8988T (cell line): ENCODE results near the gene RPE65.
"Not testable (repeated sequence)": the region's sequence is repeated elsewhere in the genome, so short reads cannot be mapped to it uniquely, and the experiment has no call there.

Source experiments
- DNase-seq: peaks from one replicate; pipeline ENCODE4 v3.0.0; 2011

The RPE65 gene

GRCh38 chr1:68448365-68448764 is 1.4 kb downstream of the RPE65 start:
- no peak for DNase-seq

- no peak for DNase-seq
Observed at GRCh38 chr1:68445709-68446108, 4.0 kb downstream of the RPE65 start.

- DNase-seq: no peak
Observed at GRCh38 chr1:68442822-68443556, 6.8 kb downstream of the RPE65 start.

- DNase-seq: no peak
Observed at GRCh38 chr1:68442006-68442405, 7.7 kb downstream of the RPE65 start.

- no peak for DNase-seq
Observed at GRCh38 chr1:68438310-68438709, 11.4 kb downstream of the RPE65 start.

- no peak for DNase-seq
Observed at GRCh38 chr1:68433395-68433794, 16.4 kb downstream of the RPE65 start.

GRCh38 chr1:68431076-68431475 is 18.7 kb downstream of the RPE65 start:
- DNase-seq: no peak

- DNase-seq: no peak
Observed at GRCh38 chr1:68429233-68429808, 20.4 kb downstream of the RPE65 start.

- no peak for DNase-seq
Observed at GRCh38 chr1:68426594-68426993, 23.2 kb downstream of the RPE65 start.

- no peak for DNase-seq
Observed at GRCh38 chr1:68421350-68421749, 28.4 kb downstream of the RPE65 start.

- no peak for DNase-seq
Observed at GRCh38 chr1:68409426-68409825, 40.3 kb downstream of the RPE65 start.

- DNase-seq: no peak
Observed at GRCh38 chr1:68401506-68401905, 48.2 kb downstream of the RPE65 start.

GRCh38 chr1:68395575-68395974 is 54.2 kb downstream of the RPE65 start:
- DNase-seq: not testable (repeated sequence)

GRCh38 chr1:68392474-68392873 is 57.3 kb downstream of the RPE65 start:
- not testable (repeated sequence) for DNase-seq

- not testable (repeated sequence) for DNase-seq
Observed at GRCh38 chr1:68385798-68386524, 63.8 kb downstream of the RPE65 start.

- no peak for DNase-seq
Observed at GRCh38 chr1:68384872-68385411, 64.8 kb downstream of the RPE65 start.

- DNase-seq: no peak
Observed at GRCh38 chr1:68384321-68384813, 65.4 kb downstream of the RPE65 start.

GRCh38 chr1:68383092-68383491 is 66.7 kb downstream of the RPE65 start:
- DNase-seq: no peak

- no peak for DNase-seq
Observed at GRCh38 chr1:68379085-68379478, 70.7 kb downstream of the RPE65 start.
